HepG2 (cell line): ENCODE data around the gene GAS2L2. TPM values are rescaled to one million over a fixed set of nuclear protein-coding genes. Genes with fewer than 3 reads are reported as not detected.
"Not testable (repeated sequence)": the region's sequence is repeated elsewhere in the genome, so short reads cannot be mapped to it uniquely, and the experiment has no call there.

ENCODE experiments used
- ATAC-seq: fragments of 200-7000 bp; cut with Tn5 transposase; 3 replicates; pipeline ENCODE4 v1.9.1; 2020; ENCODE audit warnings: mild to moderate bottlenecking, moderate library complexity
- BruUV-seq: library from RNA; stranded (reverse); fragments of 400-500 nt; replicated peaks from 2 replicates; lab custom pipeline; 2021; lab: Mats Ljungman, UMichigan
- CTCF ChIA-PET: fragments of 300-600 bp; formaldehyde crosslinking; extraction: SDS; loops from one replicate; lab custom pipeline; 2021; ENCODE audit warnings: low total read pairs, inconsistent platforms, low intra/inter-chr PET ratio; lab: Yijun Ruan, JAX
- POLR2A ChIA-PET: fragments of 350-600 bp; sonication (Branson Sonifier 250); formaldehyde crosslinking; loops from one replicate; lab custom pipeline; 2020; ENCODE audit warnings: antibody characterized with exemption, inconsistent platforms; lab: Yijun Ruan, JAX
- DNase-seq: peaks from one replicate; pipeline ENCODE4 v3.0.0-alpha.2; 2015; ENCODE audit warnings: low spot score
- FAIRE-seq: peaks from 3 replicates; lab custom pipeline; 2011; peaks lifted over from hg19 to GRCh38; lab: Jason Lieb, UNC
- H2AFZ ChIP-seq: one replicate; pipeline ENCODE4 v1.6.1; 2011; ENCODE audit warnings: low read length, inconsistent platforms
- H3K27ac ChIP-seq: fragments of 300-600 bp; 3 replicates; pipeline ENCODE4 v1.8.0; 2011; ENCODE audit warnings: mixed run types, mild to moderate bottlenecking, mixed read lengths, low read length, inconsistent platforms; ENCODE audit not compliant: insufficient read depth; ENCODE audit errors: extremely low read length
- H3K27me3 ChIP-seq, 2 experiments: fragments of 200-600 bp in 1 of 2; 2 replicates in 1 of 2; 3 replicates in 1 of 2; pipeline versions ENCODE4 v1.6.0 to v1.8.0; 2011; ENCODE audit warnings: low read length in 2 of 2, mild to moderate bottlenecking in 2 of 2, moderate library complexity in 2 of 2, inconsistent platforms in 1 of 2; ENCODE audit not compliant: insufficient read depth in 2 of 2, control insufficient read depth in 1 of 2
- H3K36me3 ChIP-seq, 2 experiments: fragments of 200-600 bp in 1 of 2; replicated peaks in 1 of 2; 2 replicates in 1 of 2; 3 replicates in 1 of 2; pipeline versions ENCODE4 v1.5.1 to v1.8.0; 2011; ENCODE audit warnings: low read length in 2 of 2, inconsistent platforms in 1 of 2; ENCODE audit not compliant: insufficient read depth in 2 of 2, control insufficient read depth in 1 of 2
- H3K4me1 ChIP-seq: 2 replicates; pipeline ENCODE4 v1.5.1; 2012; ENCODE audit warnings: low read length, inconsistent platforms; ENCODE audit not compliant: insufficient read depth
- H3K4me2 ChIP-seq: 2 replicates; pipeline ENCODE4 v1.6.0; 2011; ENCODE audit warnings: low read depth, low read length, inconsistent platforms
- H3K4me3 ChIP-seq, 3 experiments: fragments of 200-600 bp in 1 of 3; sonication (generic), shearing (Covaris generic) in 1 of 3; replicated peaks in 1 of 3; 2 replicates each; pipeline ENCODE4 v1.5.1; 2011 to 2016; ENCODE audit warnings: low read length in 3 of 3, inconsistent platforms in 2 of 3, low read depth in 2 of 3, mild to moderate bottlenecking in 2 of 3, control low read depth in 1 of 3, mixed read lengths in 1 of 3; ENCODE audit not compliant: insufficient read depth in 1 of 3
- H3K79me2 ChIP-seq: one replicate; pipeline ENCODE4 v1.6.1; 2011; ENCODE audit warnings: low read length, inconsistent platforms; ENCODE audit not compliant: insufficient read depth
- H3K9ac ChIP-seq: 2 replicates; pipeline ENCODE4 v1.6.0; 2011; ENCODE audit warnings: mild to moderate bottlenecking, low read depth, low read length, inconsistent platforms; ENCODE audit not compliant: insufficient read depth
- H3K9me3 ChIP-seq: 2 replicates; pipeline ENCODE4 v1.5.1; 2012; ENCODE audit warnings: mild to moderate bottlenecking, low read length
- H4K20me1 ChIP-seq: 2 replicates; pipeline ENCODE4 v1.6.0; 2011; ENCODE audit warnings: inconsistent platforms, mild to moderate bottlenecking, low read length, moderate library complexity; ENCODE audit not compliant: insufficient read depth
- STAG1 ChIP-seq: sonication (generic); formaldehyde crosslinking; IDR thresholded peaks from 2 replicates; pipeline ENCODE4 v1.4.0; 2020; ENCODE audit warnings: missing genetic modification reagents
- ZNF121 ChIP-seq: sonication (generic); formaldehyde crosslinking; IDR thresholded peaks from 2 replicates; pipeline ENCODE4 v1.5.0; 2020; ENCODE audit warnings: mild to moderate bottlenecking, missing genetic modification reagents
- WGBS: methylation state at CpG from one replicate; pipeline ENCODE4 v1.1.6; 2017; ENCODE audit warnings: low lambda C conversion rate; 5-methylcytosine and 5-hydroxymethylcytosine counted together
- in situ Hi-C: cut with HindIII; loops from 2 replicates; pipeline ENCODE4 v1.10.0; 2017; ENCODE audit warnings: low pct_unique_long_range_greater_than_20kb; ENCODE audit not compliant: extremely low pct_ligation_motif_present
- intact Hi-C: fragments of 100-400 bp; cut with micrococcal nuclease; formaldehyde crosslinking; loops from one replicate; pipeline ENCODE4 v1.10.0; 2022; ENCODE audit not compliant: unreplicated experiment
- polyA plus RNA-seq, 8 experiments: library from polyadenylated mRNA; depleted of rRNA in 3 of 8; stranded (reverse) in 7 of 8; unstranded in 1 of 8; fragments of >200 nt; fragmentation: Illumina TruSeq in 4 of 8; extraction: Trizol in 4 of 8; gene quantifications; 2 replicates each; pipeline versions ENCODE4 v1.2.1 to v1.2.3, GENCODE V29; 2011 to 2016; ENCODE audit warnings: low read depth in 4 of 8, missing spikeins in 1 of 8, mixed read lengths in 1 of 8; ENCODE audit not compliant: insufficient read depth in 1 of 8
- total RNA-seq, 5 experiments: library from RNA; depleted of rRNA; stranded (reverse); fragments of >200 nt; fragmentation: Illumina TruSeq; extraction: Trizol; gene quantifications; 2 replicates each; pipeline ENCODE4 v1.2.3, GENCODE V29; 2016; ENCODE audit warnings: low read depth in 1 of 5
- TF ChIP-seq, protein P1 (sequence below): fragments of 450-650 bp; IDR thresholded peaks from 2 replicates; pipeline ENCODE4 v1.6.1; 2016

Gene GAS2L2
- total and polyA plus RNA-seq, 2 of the 13 experiments (the other 11 are each of a cell fraction or from before 2014, with no cell fraction given) = not detected

DNA sequence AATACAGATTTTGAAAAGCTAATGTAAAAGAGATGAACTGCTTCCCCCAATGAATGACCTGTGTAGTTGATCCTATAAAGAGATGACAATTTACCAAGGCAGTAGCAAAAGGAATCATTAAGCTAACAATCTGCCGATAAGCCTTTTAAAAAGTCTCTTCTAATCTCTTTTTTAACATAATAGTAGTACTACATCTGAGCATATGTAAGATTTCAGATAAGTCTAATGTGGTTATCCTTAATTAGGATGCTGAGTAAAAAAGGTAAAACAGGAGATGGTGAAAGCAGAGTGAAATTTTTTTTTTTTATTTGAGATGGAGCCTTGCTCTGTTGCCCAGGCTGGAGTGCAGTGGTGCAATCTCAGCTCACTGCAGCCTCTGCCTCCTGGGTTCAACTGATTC lies 47.8 kb downstream of the GAS2L2 start:
- no TSS peak for BruUV-seq
- in situ Hi-C loops = loop anchor here (25.0 kb wide), 1 partner anchor 107 kb away; the partner anchor contains the start of gene TAF15
- Histone ChIP-seq H4K20me1 (0 out of 2 replicates have a peak, but pooled peaks cover 4% of the 10 kb centered on the region), H3K9me3 (no peaks in the 10 kb centered on the region), H3K27ac (no peak overlapping the region), H2AFZ (no peak overlapping the region), H3K79me2 (no peaks in the 10 kb centered on the region), H3K36me3 (peaks cover 2 to 12% of the 10 kb centered on the region in 2 experiments), H3K4me2 (no peak overlapping the region), H3K9ac (no peak overlapping the region), H3K4me3 (no peak overlapping the region), H3K4me1 (peaks cover 16% of the 10 kb centered on the region), H3K27me3 (no peaks in the 10 kb centered on the region)
- POLR2A ChIA-PET = no interaction called here
- 97% methylated on average over 1 of the region's 1 CpG for WGBS
- DNase-seq (no peak), FAIRE-seq (no peak), ATAC-seq (no peak)
- CTCF ChIA-PET = no interaction called here
- TF ChIP-seq ZNF121 (peak; percentile 56; the same call in 1 of the 2 replicates), STAG1 (CRISPR knock-in tag) (no peak)
- intact Hi-C loops = no loop called here

DNA sequence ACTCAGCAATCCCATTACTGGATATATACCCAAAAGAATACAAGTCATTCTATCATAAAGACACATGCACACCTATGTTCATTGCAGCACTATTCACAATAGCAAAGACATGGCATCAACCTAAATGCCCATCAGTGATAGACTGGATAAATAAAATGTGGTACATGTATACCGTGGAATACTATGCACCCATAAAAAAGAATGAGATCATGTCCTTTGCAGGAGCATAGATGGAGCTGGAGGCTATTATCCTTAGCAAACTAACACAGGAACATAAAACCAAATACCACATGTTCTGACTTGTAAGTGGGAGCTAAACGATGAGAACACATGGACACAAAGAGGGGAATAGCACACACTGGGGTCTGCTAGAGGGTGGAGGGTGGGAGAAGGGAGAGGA lies 49.7 kb downstream of the GAS2L2 start:
- H3K4me2 ChIP-seq, H3K27me3 ChIP-seq, H3K79me2 ChIP-seq, H4K20me1 ChIP-seq, H3K4me3 ChIP-seq, CTCF ChIA-PET, intact Hi-C loops, H3K27ac ChIP-seq, ATAC-seq, POLR2A ChIA-PET, BruUV-seq, DNase-seq, H3K9ac ChIP-seq, H3K36me3 ChIP-seq, H3K9me3 ChIP-seq, FAIRE-seq, H2AFZ ChIP-seq: not testable (repeated sequence)
- TF ChIP-seq, protein P1, sequence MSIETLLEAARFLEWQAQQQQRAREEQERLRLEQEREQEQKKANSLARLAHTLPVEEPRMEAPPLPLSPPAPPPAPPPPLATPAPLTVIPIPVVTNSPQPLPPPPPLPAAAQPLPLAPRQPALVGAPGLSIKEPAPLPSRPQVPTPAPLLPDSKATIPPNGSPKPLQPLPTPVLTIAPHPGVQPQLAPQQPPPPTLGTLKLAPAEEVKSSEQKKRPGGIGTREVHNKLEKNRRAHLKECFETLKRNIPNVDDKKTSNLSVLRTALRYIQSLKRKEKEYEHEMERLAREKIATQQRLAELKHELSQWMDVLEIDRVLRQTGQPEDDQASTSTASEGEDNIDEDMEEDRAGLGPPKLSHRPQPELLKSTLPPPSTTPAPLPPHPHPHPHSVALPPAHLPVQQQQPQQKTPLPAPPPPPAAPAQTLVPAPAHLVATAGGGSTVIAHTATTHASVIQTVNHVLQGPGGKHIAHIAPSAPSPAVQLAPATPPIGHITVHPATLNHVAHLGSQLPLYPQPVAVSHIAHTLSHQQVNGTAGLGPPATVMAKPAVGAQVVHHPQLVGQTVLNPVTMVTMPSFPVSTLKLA = 0 out of 2 replicates have a peak, but pooled peaks have one; percentile 10
- in situ Hi-C loops = loop anchor here (25.0 kb wide), 1 partner anchor 109 kb away; the partner anchor contains the start of gene TAF15
- H3K4me1 ChIP-seq = peaks cover 16% of the 10 kb centered on the region
- WGBS = 100% methylated on average over 2 of the region's 2 CpGs
